ENCODE results near the gene SYNJ1.

Gene SYNJ1

DNA sequence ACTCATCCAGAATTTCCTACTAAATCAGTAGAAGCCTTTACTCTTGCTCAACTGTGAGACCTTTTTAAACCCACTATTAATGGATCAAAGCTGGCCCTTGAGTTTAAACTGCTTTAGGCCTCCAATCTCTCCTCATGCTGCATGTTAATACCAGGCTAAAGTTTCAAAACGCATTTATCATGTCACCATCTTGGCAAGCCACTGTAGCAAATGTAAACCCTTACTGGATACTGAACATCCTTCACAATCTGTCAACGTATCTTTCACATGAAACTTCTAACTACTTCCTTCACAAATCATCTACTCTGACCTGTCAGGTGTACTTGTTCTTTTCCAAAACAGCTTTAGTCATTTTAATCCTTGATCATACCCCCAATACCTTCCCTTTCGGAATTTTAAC lies 40.7 kb upstream of the SYNJ1 start:
- TF ChIP-seq, protein P1, sequence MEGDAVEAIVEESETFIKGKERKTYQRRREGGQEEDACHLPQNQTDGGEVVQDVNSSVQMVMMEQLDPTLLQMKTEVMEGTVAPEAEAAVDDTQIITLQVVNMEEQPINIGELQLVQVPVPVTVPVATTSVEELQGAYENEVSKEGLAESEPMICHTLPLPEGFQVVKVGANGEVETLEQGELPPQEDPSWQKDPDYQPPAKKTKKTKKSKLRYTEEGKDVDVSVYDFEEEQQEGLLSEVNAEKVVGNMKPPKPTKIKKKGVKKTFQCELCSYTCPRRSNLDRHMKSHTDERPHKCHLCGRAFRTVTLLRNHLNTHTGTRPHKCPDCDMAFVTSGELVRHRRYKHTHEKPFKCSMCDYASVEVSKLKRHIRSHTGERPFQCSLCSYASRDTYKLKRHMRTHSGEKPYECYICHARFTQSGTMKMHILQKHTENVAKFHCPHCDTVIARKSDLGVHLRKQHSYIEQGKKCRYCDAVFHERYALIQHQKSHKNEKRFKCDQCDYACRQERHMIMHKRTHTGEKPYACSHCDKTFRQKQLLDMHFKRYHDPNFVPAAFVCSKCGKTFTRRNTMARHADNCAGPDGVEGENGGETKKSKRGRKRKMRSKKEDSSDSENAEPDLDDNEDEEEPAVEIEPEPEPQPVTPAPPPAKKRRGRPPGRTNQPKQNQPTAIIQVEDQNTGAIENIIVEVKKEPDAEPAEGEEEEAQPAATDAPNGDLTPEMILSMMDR (conservative IDR thresholded peaks at IDR 0.05; ENCODE audit: control insufficient read depth, insufficient read depth, low read depth, low read length): no peak
- no peak for DNase-seq (ENCODE audit: low read depth)
- no peak overlapping the region for H3K4me3 ChIP-seq (ENCODE audit: control insufficient read depth, low read depth, low read length)

DNA sequence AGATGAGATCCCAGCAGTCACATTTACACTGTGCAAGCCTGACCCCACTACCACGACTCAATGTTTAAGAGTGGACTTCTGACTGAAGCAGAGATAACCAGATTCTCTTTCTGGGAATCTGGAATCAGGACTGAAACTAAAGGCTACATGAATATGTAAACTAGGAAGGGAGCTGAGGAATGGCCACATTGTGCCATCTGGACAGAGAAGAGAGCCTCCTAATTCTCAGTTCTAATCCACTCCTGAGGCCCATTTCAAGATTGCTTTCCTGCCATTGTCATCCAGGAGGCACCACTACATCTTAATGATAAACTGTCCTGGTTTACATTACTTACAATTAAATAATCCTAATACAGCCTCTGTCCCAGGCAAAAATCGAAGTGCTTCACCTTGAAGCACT lies 37.2 kb upstream of the SYNJ1 start:
- DNase-seq (ENCODE audit: low read depth): no peak
- TF ChIP-seq, protein P1 (conservative IDR thresholded peaks at IDR 0.05; ENCODE audit: control insufficient read depth, insufficient read depth, low read depth, low read length): no peak
- no peak overlapping the region for H3K4me3 ChIP-seq (ENCODE audit: control insufficient read depth, low read depth, low read length)

DNA sequence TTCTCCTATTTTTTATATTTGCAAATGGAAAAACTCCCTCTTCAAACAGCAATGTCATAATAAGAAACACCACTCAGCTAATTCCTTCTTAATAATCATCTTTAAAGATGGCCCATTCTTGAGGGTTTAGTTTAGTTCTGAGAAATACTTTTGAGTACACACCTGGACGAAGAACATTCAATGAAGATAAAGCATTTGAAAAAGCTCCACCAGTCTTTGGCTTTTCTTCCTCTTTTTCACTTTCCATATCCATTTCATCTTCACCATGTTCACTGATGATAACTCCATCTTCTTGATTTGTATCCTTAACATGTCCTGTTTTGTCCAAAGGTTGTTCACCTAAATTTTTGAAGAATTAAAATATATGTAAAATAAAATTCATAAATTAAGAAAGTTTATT lies 36.4 kb upstream of the SYNJ1 start:
- TF ChIP-seq, protein P1 (conservative IDR thresholded peaks at IDR 0.05; ENCODE audit: control insufficient read depth, insufficient read depth, low read depth, low read length): no peak
- H3K4me3 ChIP-seq (ENCODE audit: control insufficient read depth, low read depth, low read length): no peak overlapping the region
- DNase-seq (ENCODE audit: low read depth): no peak

DNA sequence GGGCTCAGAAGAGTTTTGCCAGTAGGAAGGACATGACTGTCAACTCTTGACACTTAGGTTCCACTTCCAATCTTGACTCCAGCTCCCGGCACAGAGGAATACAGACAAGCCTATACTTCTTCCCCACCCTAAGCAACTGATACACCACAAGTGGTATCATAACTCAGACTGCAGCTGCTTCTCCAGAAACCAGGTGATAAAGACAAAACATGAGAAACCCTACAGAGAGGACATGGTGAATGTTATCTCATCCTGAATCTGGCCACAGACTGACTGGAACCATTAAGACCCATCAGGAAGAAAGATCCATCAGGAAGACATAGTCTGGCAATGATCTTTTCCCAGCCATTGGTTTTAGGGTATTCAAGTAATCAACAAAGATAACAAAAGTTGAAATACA lies 30.0 kb upstream of the SYNJ1 start:
- TF ChIP-seq, protein P1 (conservative IDR thresholded peaks at IDR 0.05; ENCODE audit: control insufficient read depth, insufficient read depth, low read depth, low read length): no peak
- H3K4me3 ChIP-seq (ENCODE audit: control insufficient read depth, low read depth, low read length): no peak overlapping the region
- no peak for DNase-seq (ENCODE audit: low read depth)

DNA sequence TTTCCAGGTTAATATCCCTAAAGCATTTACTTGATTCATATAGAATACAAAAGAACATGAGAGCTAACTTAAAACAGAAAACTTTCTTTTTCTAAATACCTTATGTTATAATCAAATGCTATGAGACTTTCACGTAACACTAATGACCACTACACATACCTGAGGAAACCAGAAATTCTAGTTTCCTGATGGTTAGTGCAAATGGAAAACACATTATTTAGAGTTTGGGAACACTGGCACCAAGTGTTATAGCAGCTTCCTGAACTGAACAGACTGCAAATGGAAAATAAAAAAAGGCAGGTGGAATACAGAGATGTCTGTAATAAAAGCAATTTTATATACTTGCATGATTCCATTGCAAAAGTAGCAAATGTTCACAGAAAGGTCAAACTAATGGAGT lies 28.3 kb upstream of the SYNJ1 start:
- TF ChIP-seq, protein P1 (conservative IDR thresholded peaks at IDR 0.05; ENCODE audit: control insufficient read depth, insufficient read depth, low read depth, low read length): no peak
- no peak for DNase-seq (ENCODE audit: low read depth)
- no peak overlapping the region for H3K4me3 ChIP-seq (ENCODE audit: control insufficient read depth, low read depth, low read length)

DNA sequence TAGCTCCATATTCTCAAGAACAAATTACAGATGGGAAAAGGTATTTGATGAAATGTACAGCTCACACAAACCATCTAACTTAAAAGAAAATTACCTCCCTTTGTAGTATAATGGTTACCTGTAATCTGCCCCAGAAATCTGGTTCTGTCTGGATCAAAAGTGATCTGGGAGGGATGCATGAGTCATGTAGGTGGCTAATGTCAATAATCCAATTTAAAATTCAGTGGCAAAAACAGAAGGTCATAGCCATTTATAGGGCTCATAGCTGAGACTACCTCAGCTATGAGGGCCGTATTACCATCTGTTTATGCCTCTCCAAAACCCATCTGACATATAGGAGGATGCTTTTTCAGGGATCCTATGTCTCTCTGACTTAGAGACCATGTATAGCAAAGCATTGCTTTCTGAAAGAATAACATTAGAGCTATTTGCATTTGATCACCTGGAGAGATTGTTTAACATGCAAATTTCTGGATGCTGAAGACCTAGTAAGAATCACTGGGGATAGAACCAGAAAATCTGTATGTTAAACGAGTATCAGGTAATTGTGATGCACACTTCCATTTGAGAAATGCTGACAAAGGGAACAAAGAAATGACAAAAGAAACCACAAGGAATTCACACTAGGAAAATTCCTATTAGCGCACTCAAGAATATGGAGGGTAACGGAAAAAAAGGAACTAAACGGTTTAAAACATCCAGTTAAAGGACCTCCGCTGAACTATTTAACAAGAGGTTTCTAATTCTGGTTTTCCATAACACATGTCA lies 26.2 kb upstream of the SYNJ1 start:
- no peak overlapping the region for H3K4me3 ChIP-seq (ENCODE audit: control insufficient read depth, low read depth, low read length)
- DNase-seq (ENCODE audit: low read depth): no peak
- TF ChIP-seq, protein P1 (conservative IDR thresholded peaks at IDR 0.05; ENCODE audit: control insufficient read depth, insufficient read depth, low read depth, low read length): no peak

Data from fibroblast of mammary gland (primary cell).